ENCODE results near the gene SMIM36. TPM values are rescaled to one million over a fixed set of nuclear protein-coding genes. Genes with fewer than 3 reads are reported as not detected.
"Not testable (repeated sequence)": the region's sequence is repeated elsewhere in the genome, so short reads cannot be mapped to it uniquely, and the experiment has no call there.

SMIM36 gene
- total RNA-seq, 4 donors from 2014 or later: not detected

DNA sequence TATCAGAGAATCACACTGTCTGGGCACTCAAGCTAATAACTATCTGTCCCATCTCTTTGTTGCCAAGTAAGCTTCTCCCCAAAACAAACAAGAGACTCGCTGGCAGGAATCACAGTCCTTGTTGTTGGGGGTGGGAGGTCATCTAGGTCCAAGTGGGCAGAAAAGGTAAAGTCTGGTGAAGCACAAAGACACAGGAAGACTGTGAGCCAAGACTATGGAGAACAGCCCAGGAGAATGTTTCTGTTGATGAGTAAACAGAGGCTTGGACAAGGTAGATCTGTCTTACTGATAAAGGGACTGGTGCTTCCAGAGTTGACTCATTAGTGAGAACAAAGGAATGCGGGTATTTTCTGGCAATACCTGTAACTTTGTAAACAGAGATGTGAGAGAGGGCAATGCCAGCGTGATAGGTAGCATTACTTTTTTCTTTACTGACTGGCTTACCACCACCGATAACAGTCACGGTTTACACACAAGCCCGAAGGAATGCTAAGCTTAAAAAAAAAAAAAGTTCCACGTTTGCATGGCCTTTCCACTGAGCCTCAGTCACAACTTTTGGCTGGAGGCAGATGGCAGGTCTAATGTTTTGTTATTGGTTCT lies 78.1 kb downstream of the SMIM36 start:
- Histone ChIP-seq H3K4me1 (no peaks in the 10 kb centered on the region), H3K4me3 (no peak overlapping the region), H3K9me3 (no peaks in the 10 kb centered on the region), H3K36me3 (no peaks in the 10 kb centered on the region), H3K27me3 (no peaks in the 10 kb centered on the region), H3K27ac (no peak overlapping the region)
- intact Hi-C loops (cut with DNase I; ENCODE audit: low total_unique reads) (no loop called here), in situ Hi-C loops (cut with MboI; ENCODE audit: low sequenced_read_pairs in 4 of 4) (no loop called here)
- ATAC-seq: no peak
- TF ChIP-seq POLR2A (IDR thresholded peaks at IDR 0.05) (no peak), CTCF (IDR thresholded peaks at IDR 0.05 in 4 of 5, conservative IDR thresholded peaks at IDR 0.05 in 1 of 5) (no peak)
- DNase-seq: no peak

- in situ Hi-C loops (cut with MboI; ENCODE audit: low sequenced_read_pairs in 4 of 4) (no loop called here), intact Hi-C loops (cut with DNase I; ENCODE audit: low total_unique reads) (no loop called here)
- no peak for ATAC-seq
Observed at GRCh38 chr17:55432358-55433028, 78.8 kb downstream of the SMIM36 start.

DNA sequence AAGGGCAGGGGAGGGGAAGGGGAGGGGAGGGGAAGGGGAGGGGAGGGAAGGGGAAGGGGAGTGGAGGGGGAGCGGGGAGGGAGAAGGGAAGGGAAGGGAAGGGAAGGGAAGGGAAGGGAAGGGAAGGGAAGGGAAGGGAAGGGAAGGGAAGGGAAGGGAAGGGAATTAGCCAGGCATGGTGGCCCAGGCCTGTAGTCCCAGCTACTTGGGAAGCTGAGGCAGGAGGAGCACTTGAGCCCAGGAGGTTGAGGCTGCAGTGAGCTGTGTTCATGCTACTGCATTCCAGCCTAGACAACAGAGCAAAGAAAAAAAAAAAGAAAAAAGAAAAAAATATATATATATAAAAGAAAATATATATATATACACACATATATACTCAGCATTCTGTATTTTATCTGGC lies 79.3 kb downstream of the SMIM36 start:
- in situ Hi-C loops (cut with MboI; ENCODE audit: low sequenced_read_pairs in 4 of 4); H3K36me3 ChIP-seq; ATAC-seq; H3K9me3 ChIP-seq; H3K27me3 ChIP-seq; H3K4me1 ChIP-seq; H3K4me3 ChIP-seq; intact Hi-C loops (cut with DNase I; ENCODE audit: low total_unique reads); H3K27ac ChIP-seq; DNase-seq: not testable (repeated sequence)

More at GRCh38 chr17:55432358-55433028, 78.8 kb downstream of the SMIM36 start:
- H3K27ac ChIP-seq: no peak overlapping the region
- no peak overlapping the region for H3K4me3 ChIP-seq
- no peaks in the 10 kb centered on the region for H3K36me3 ChIP-seq
- no peaks in the 10 kb centered on the region for H3K27me3 ChIP-seq
- H3K4me1 ChIP-seq: no peaks in the 10 kb centered on the region
- DNase-seq: no peak
- H3K9me3 ChIP-seq: no peaks in the 10 kb centered on the region
- TF ChIP-seq POLR2A (IDR thresholded peaks at IDR 0.05): no peak
- TF ChIP-seq CTCF (IDR thresholded peaks at IDR 0.05 in 4 of 5, conservative IDR thresholded peaks at IDR 0.05 in 1 of 5): no peak

GRCh38 chr17:55430541-55431288 lies 80.5 kb downstream of the SMIM36 start:
- ATAC-seq: no peak
- intact Hi-C loops (cut with DNase I; ENCODE audit: low total_unique reads): no loop called here
- Histone ChIP-seq H3K4me3 (no peak overlapping the region), H3K9me3 (no peaks in the 10 kb centered on the region), H3K4me1 (no peaks in the 10 kb centered on the region), H3K36me3 (no peaks in the 10 kb centered on the region), H3K27ac (peak overlapping the region in 3 of 4 donors; percentile 46 to 54 (median 47)), H3K27me3 (no peaks in the 10 kb centered on the region)
- no peak for TF ChIP-seq CTCF (IDR thresholded peaks at IDR 0.05 in 4 of 5, conservative IDR thresholded peaks at IDR 0.05 in 1 of 5)
- TF ChIP-seq POLR2A (IDR thresholded peaks at IDR 0.05): no peak
- no peak for DNase-seq
- in situ Hi-C loops (cut with MboI; ENCODE audit: low sequenced_read_pairs in 4 of 4): no loop called here

- ATAC-seq: no peak
- no peaks in the 10 kb centered on the region for H3K9me3 ChIP-seq
- intact Hi-C loops (cut with DNase I; ENCODE audit: low total_unique reads): loop anchor here (10.0 kb wide), 1 partner anchor 163 kb away; the partner anchor contains the start of gene HLF
- H3K27ac ChIP-seq: no peak overlapping the region
- no peaks in the 10 kb centered on the region for H3K27me3 ChIP-seq
- H3K4me3 ChIP-seq: no peak overlapping the region
- no peaks in the 10 kb centered on the region for H3K36me3 ChIP-seq
- TF ChIP-seq POLR2A (IDR thresholded peaks at IDR 0.05) (no peak), CTCF (IDR thresholded peaks at IDR 0.05 in 4 of 5, conservative IDR thresholded peaks at IDR 0.05 in 1 of 5) (no peak)
- H3K4me1 ChIP-seq: no peaks in the 10 kb centered on the region
- in situ Hi-C loops (cut with MboI; ENCODE audit: low sequenced_read_pairs in 4 of 4): no loop called here
- no peak for DNase-seq
Observed at GRCh38 chr17:55427587-55427882, 83.7 kb downstream of the SMIM36 start.
